ENCODE results near the gene DEXI. TPM values are rescaled to one million over a fixed set of nuclear protein-coding genes. Genes with fewer than 3 reads are reported as not detected.

Gene DEXI
- total and polyA plus RNA-seq, 2 of the 4 experiments (the other 2 are of a cell fraction) = 43.7 to 63.6 TPM

DNA sequence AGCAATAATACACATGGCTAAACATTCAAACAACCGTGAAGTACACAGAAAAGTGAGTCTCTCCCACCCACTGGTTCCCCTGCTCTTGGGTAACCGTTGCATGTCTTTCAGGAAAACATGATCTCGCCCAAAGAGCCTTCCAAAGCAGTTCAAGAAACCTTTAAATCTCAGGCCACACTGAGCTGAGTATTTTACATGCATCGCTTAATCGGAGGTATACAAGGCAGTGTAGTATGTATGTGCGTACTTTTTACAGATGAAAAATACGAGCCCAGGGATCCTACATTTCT lies 741 bp upstream of the DEXI start:
- H2AK9ac ChIP-seq (replicated peaks; ENCODE audit: low read depth, low read length, poor library complexity) = no peak overlapping the region
- DNase-seq (no peak), ATAC-seq (ENCODE audit: low read depth) (no peak)
- no peak overlapping the region for H2BK15ac ChIP-seq (ENCODE audit: low read depth, low read length)
- no CpG with 5 or more reads among the region's 7 CpGs for WGBS, 2 experiments (ENCODE audit: extremely low coverage in 2 of 2, insufficient read length in 1 of 2)
- intact Hi-C loops (cut with micrococcal nuclease) = no loop called here
- peaks cover 40% of the 10 kb centered on the region for H3K9me1 ChIP-seq (ENCODE audit: insufficient read depth, low read length)
- H4K5ac ChIP-seq (ENCODE audit: low read depth, low read length) = peak overlapping the region; percentile 99; the same call in 1 of the 2 replicates
- no peak overlapping the region for H3K14ac ChIP-seq (replicated peaks; ENCODE audit: low read depth, low read length)
- H3K18ac ChIP-seq (ENCODE audit: low read depth, low read length) = no peak overlapping the region
- no peak overlapping the region for H3K56ac ChIP-seq (ENCODE audit: extremely low read depth, insufficient read depth, low read length)
- peaks cover 63% of the 10 kb centered on the region for H4K20me1 ChIP-seq (ENCODE audit: insufficient read depth, low read length)
- dilution Hi-C loops (cut with HindIII; ENCODE audit: low sequenced_read_pairs, unreplicated experiment) = no loop called here
- H3K23ac ChIP-seq (ENCODE audit: low read depth, low read length) = no peak overlapping the region
- in situ Hi-C loops (cut with MboI; ENCODE audit: low sequenced_read_pairs) = loop anchor here (25.0 kb wide), 1 partner anchor 1831 kb away; no protein-coding TSS in a partner anchor
- BruUV-seq (replicated peaks) = no TSS peak
- H2BK120ac ChIP-seq (ENCODE audit: low read depth, low read length) = no peak overlapping the region
- no peak overlapping the region for H3K9ac ChIP-seq (ENCODE audit: low read depth, low read length)
- peaks cover 11% of the 10 kb centered on the region; the same call in 1 of the 2 replicates for H3K36me3 ChIP-seq (ENCODE audit: control insufficient read depth, insufficient read depth, low read length)
- H2BK5ac ChIP-seq (ENCODE audit: low read depth, low read length, poor library complexity, severe bottlenecking) = no peak overlapping the region
- no peak overlapping the region for H2AFZ ChIP-seq (replicated peaks; ENCODE audit: low read length, poor library complexity)
- H3K9me3 ChIP-seq (ENCODE audit: control insufficient read depth, insufficient read depth, low read length) = no peaks in the 10 kb centered on the region
- peaks cover 40 to 79% of the 10 kb centered on the region in 2 experiments for H3K79me1 ChIP-seq (ENCODE audit: low read depth in 1 of 2, low read length in 2 of 2)
- H4K91ac ChIP-seq (ENCODE audit: insufficient read depth, low read depth, low read length) = no peak overlapping the region
- POLR2A ChIA-PET (ENCODE audit: unreplicated experiment) = no interaction called here
- H3K4me2 ChIP-seq (ENCODE audit: low read depth, low read length) = no peak overlapping the region
- CTCF ChIA-PET = no interaction called here
- no peak overlapping the region; the same call in 1 of the 2 replicates for H2AK5ac ChIP-seq (ENCODE audit: low read depth, low read length)
- no peaks in the 10 kb centered on the region for H3K27me3 ChIP-seq (ENCODE audit: control insufficient read depth, insufficient read depth, low read length)
- H3K4me3 ChIP-seq (ENCODE audit: insufficient read depth, low read depth, low read length) = no peak overlapping the region
- no peak overlapping the region for H3K27ac ChIP-seq (ENCODE audit: insufficient read depth, low read length)
- no peak for TF ChIP-seq RFX5 (IDR thresholded peaks at IDR 0.05; ENCODE audit: low read depth, low read length)
- TF ChIP-seq SMC3 (IDR thresholded peaks at IDR 0.05; ENCODE audit: low read depth, low read length) = no peak
- no peak overlapping the region for H2BK20ac ChIP-seq (ENCODE audit: low read depth, low read length)
- H3K4me1 ChIP-seq (ENCODE audit: control insufficient read depth, insufficient read depth, low read length) = peaks cover 21% of the 10 kb centered on the region
- H4K8ac ChIP-seq (ENCODE audit: low read depth in 2 of 2, low read length in 2 of 2) = peak overlapping the region; percentile 100; a peak in 3 of 4 replicates
- no peak overlapping the region for H3K4ac ChIP-seq (ENCODE audit: low read depth, low read length)
